T-helper 22 cell (primary cell): ENCODE results near the gene SRP9.
"Not testable (repeated sequence)": the region's sequence is repeated elsewhere in the genome, so short reads cannot be mapped to it uniquely, and the experiment has no call there.

Experiments
- DNase-seq: peaks from one replicate; pipeline ENCODE4 v3.0.0-alpha.2; 2020; ENCODE audit warnings: low read depth

SRP9 gene

DNA sequence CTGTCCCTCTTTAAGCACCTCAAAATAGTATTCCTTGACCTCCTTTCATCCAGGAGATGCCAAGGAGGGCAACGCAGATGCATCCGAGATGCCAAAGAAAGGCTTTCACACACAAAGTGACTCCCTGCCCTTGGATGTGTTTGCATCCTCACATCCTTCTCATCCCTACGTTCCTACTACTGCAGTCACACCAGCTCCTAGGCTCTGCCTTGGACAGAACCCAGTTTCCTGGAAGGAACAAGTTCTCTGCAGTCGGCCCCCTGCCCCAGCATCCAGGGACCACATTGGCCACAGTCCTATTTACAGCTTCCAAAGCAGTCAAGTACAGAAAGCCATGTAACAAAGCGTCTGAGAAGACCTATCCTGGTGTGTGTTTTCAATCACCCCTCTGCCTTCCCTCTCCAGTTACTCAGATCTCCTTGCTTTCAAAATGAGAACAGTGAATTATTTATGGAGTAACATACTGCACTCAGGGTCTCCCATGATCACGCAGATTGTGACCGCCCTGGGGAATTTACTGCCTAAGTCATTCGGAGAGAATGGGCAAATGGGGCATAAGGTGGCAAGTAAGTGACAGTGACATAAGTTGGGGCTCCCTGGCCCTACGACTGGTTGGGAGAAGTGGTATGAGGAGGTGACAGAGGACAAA, 21.8 kb upstream of the SRP9 start:
- no peak for DNase-seq

DNA sequence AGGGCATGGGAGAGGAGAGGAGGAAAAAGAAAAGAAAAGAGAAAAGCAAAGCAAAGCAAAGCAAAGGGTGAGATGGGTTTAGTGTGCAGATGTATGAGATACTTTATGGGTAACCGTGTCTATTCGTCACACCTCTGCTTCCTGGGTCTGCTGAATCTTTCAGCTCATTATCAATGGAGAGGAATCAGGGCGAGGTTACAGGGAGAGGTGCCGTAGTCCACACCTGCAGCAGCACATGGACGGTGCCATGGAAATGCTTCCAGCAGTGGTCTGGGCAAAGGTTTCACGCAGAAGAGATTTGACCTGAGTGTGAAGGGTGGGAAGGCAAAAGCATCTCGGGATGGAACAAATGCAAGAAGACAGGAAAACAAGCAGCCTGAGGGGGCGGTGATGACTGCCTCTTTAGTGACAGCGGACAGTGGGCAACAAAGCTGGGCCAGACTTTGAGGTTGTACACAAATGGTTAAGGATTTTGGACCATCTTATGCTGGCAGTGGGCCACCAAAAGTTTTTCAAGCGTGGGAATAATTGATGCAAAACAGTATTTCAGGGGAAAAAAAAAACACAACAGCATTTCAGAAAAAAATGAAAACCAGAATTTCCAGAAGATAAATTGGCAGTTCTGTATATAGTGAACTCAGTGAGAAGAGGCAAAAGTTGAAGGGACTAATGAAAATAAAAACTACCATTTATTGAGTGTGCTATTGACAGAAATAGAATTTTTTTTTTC, 19.5 kb upstream of the SRP9 start:
- no peak for DNase-seq

DNA sequence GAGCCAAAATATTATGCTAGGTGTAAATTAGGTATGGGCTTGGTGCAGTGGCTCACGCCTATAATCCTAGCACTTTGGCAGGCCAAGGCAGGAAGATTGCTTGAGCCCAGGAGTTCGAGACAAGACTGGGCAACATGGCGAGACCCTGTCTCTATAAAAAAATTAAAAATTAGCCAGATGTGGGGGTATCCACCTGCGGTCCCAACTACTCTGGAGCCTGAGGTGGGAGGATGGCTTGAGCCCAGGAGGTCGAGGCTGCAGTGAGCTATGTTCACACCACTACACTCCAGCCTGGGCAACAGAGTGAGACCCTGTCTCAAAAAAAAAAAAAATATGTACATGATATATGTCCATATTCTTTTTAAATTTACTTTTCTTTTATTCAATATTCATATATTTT, 17.7 kb upstream of the SRP9 start:
- not testable (repeated sequence) for DNase-seq

DNA sequence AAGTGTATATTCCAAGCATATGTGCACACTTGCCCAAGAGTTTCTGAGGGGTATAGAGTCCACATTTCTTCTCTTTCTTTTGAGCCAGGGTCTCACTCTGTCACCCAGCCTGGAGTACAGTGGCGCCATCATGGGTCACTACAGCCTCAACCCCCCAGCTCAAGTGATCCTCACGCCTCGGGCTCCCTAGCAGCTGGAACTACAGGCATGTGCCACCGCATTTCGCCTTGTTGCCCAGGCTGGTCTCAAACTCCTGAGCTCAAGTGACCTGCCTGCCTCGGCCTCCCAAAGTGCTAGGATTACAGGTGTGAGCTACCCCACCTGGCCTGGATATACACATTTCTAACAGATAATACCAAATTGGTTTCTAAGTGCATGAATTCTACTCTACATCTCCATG, 17.1 kb upstream of the SRP9 start:
- DNase-seq: no peak

DNA sequence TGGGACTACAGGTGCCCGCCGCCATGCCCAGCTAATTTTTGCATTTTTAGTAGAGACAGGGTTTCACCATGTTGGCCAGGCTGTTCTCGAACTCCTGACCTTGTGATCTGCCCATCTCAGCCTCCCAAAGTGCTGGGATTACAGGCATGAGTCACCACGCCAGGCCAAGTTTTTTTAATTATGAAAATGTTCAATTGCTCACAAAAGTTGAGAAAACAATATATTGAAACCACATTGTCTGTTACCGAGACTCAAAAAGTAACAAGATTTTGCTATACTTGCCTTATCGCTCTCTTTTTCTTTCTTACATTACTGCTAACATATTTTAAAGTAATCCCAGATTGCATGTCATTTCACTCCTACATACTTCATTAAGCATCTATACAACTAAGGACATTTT, 16.2 kb upstream of the SRP9 start:
- DNase-seq: not testable (repeated sequence)

GRCh38 chr1:225762002-225762441, 15.6 kb upstream of the SRP9 start:
- no peak for DNase-seq

GRCh38 chr1:225762444-225762843, 15.2 kb upstream of the SRP9 start:
- no peak for DNase-seq

DNA sequence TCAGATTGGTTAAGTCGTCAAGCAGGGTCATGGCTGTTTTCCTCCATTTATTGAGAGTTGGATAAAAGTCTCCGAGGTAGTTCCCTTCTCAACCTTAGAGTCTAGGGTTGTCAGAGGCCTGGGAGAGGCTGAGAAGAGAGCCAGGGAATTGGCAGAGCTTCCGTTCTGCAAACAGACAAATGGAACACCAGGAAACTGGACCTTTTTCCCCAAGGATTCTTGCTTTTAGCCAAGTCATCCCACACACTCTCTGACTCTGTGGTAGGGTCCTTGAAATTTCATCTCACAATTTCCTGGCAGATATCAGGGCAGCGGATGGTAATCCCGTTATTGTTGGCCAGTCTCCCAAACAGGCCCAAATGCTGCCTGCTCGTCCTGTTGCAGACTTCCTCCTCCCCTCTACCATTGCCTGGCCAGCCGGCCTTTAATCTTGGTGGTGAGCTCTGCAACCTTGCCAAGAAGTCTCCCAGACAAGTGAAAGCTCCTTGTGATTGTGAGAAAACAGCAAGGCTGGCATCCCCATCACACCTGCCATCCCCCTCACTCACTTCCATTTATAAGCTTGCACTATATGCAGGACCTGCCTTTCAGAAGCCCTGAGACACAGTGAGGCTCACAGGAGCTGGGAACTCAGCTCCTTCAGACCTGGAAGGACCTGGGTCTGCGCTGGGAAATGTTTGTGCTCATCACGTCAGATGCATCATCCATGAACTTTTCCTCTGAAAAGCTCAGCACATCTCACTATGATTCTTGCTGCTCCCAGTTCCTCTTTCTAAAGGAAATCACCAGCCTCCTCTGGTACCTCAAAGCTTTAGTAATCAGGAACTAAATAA, 13.7 kb upstream of the SRP9 start:
- DNase-seq: no peak

GRCh38 chr1:225765982-225766674, 11.5 kb upstream of the SRP9 start:
- DNase-seq: no peak

DNA sequence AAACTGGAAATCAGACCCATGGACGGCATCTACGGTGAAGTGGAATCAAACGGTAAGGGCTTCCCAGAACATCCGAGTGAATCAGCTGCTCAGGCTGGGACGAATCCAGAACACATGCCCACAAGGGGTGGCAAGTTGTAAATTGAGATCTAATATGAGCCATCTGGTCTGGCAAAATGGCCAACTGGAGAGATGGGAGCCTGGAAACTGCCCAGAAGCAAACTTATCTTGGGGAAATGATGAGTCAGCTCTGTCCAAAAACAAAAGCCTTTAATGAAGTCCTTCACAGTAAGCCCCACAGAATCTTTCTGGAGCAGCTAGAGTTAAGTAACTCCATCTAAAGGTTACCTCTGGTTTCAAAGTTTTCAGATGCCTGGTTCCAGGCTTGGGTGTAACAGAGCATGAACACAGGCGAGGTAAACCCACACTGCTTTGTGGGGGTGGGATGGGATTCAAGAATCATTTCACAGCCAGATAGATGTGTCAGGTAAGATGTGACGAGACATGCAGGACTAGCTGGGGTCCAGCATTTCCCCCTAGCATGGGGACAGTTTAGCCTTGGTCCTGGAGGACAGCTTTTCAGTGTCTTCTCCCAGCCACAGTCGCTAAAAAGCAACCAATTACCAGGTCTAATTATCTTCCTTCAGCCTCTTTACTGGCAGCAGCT, 10.5 kb upstream of the SRP9 start:
- DNase-seq: no peak

DNA sequence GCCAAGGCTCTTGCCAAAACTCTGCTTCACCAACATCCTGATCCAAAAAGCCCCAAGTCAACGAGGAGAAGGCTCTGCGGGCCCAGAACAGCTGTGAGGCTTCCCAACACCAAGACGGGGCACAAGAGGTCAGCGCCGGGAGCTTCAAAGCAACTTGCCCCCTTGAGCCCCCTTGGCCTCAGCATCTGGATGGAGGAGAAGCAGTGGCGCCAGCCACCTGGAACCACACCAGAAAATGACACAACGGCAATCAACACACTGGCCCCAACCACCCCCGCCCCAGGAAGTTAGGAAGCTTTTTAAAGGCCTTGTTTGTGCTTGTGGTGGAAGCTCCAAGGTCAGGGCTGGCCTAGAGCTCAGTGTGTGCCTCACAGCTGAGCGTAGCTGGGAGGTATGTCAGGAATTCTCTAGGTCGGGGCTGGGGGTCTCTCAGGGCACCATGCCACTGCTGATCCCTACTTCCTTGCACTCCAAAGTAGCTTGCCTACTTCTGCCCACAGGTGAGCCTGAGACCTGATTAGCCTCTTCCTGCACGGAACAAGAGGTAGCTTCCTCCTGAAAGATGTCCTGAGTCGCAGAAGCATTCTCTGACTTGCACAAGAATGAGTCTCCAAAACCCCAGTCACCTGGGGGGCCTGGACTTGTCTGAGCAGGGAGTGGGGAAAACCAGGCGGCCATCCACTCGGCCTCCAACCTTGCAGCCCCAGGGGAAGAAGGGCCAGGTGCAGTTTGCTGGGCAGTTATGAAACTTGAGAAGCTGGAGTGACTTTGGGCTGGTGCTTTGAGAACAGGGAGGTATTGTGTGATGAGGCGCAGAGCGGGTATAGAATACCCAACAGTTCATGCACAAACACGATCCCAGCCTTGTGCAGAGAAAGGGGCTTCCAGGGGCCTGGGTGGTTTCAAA, 9.7 kb upstream of the SRP9 start:
- no peak for DNase-seq

GRCh38 chr1:225768662-225769426, 8.8 kb upstream of the SRP9 start:
- no peak for DNase-seq

GRCh38 chr1:225769687-225770086, 7.9 kb upstream of the SRP9 start:
- no peak for DNase-seq

GRCh38 chr1:225770561-225771248, 6.9 kb upstream of the SRP9 start:
- DNase-seq: no peak

GRCh38 chr1:225771661-225772322, 5.8 kb upstream of the SRP9 start:
- no peak for DNase-seq

- no peak for DNase-seq
Measured at GRCh38 chr1:225772323-225772768, 5.3 kb upstream of the SRP9 start.

DNA sequence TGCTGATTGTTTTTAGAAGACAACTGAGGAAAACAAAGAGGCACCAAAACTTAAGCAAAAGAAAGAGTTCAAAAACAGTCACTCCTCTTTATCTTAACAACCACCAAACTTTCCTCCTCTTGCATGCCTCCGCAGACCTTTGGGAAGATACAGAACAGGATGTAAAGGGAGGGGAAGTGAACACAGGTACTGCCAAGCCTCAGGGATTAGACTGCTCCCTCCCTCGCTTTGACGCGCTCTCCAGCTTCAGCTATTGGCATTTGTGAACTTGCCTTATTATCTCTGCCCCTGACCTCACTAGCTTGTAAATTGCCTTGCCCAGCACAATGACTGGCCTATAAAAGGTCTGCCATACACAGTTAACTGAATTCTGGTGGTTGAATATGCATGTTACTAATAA, 4.8 kb upstream of the SRP9 start:
- no peak for DNase-seq

- DNase-seq: no peak
Measured at GRCh38 chr1:225774281-225775147, 3.1 kb upstream of the SRP9 start.
